ENCODE data around the gene SUPT20H. TPM values are rescaled to one million over a fixed set of nuclear protein-coding genes. Genes with fewer than 3 reads are reported as not detected.

Gene SUPT20H
- total and polyA plus RNA-seq, 10 of the 15 experiments (the other 5 are each of a cell fraction or from before 2014, with no cell fraction given): 12.3 to 69.8 (median 47.5) TPM

DNA sequence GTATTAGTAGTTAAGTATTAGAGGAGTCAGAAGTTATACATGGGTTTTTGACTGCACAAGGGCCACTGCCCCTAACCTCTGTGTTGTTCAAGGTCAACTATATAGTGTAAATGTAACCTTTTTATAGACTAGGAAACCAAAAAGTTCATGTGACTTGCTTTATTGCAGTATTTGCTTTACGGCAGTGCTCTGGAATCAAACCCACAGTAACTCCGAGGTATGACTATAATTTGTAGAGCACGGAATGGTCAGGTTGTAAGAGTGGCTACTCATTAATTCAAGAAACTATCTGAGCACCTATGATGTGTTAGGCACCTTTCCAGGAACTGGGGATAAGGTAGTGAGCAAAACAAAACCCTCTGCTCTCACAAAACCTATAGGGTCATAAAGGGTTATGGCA, 22.2 kb downstream of the SUPT20H start:
- ChIA-PET CTCF (interaction anchor here (0.7 to 0.9 kb wide), 2 partner anchors 10 to 64 kb away, joined by 3 read pairs; no protein-coding TSS in a partner anchor), POLR2A (interaction anchor here (0.6 to 0.7 kb wide), 2 partner anchors 547 to 698 kb away, joined by 3 read pairs; no protein-coding TSS in a partner anchor), SMC1A (ENCODE audit: uncharacterized antibody, unreplicated experiment) (no interaction called here), RAD21 (ENCODE audit: unreplicated experiment) (no interaction called here)
- no peak overlapping the region for H3K9ac ChIP-seq (ENCODE audit: control insufficient read depth, insufficient read depth, low read length)
- no peak for DNase-seq (ENCODE audit: low read depth, low spot score)
- H3K9me3 ChIP-seq (replicated peaks; ENCODE audit: control insufficient read depth, insufficient read depth, low read length): no peaks in the 10 kb centered on the region
- TF ChIP-seq ZNF384 (IDR thresholded peaks at IDR 0.05; ENCODE audit: borderline replicate concordance, low read depth, low read length): no peak
- TF ChIP-seq, protein P1, sequence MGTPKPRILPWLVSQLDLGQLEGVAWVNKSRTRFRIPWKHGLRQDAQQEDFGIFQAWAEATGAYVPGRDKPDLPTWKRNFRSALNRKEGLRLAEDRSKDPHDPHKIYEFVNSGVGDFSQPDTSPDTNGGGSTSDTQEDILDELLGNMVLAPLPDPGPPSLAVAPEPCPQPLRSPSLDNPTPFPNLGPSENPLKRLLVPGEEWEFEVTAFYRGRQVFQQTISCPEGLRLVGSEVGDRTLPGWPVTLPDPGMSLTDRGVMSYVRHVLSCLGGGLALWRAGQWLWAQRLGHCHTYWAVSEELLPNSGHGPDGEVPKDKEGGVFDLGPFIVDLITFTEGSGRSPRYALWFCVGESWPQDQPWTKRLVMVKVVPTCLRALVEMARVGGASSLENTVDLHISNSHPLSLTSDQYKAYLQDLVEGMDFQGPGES (IDR thresholded peaks at IDR 0.05): no peak
- no peak for TF ChIP-seq RFX5 (IDR thresholded peaks at IDR 0.05; ENCODE audit: low read depth, low read length)
- TF ChIP-seq RELA (IDR thresholded peaks at IDR 0.05; ENCODE audit: borderline replicate concordance, partially characterized antibody): no peak
- no peak for TF ChIP-seq HDAC2 (IDR thresholded peaks at IDR 0.05)
- H3K27ac ChIP-seq (ENCODE audit: control insufficient read depth, insufficient read depth): no peak overlapping the region
- no peaks in the 10 kb centered on the region for H3K27me3 ChIP-seq (replicated peaks in 1 of 2; ENCODE audit: control insufficient read depth in 2 of 2, insufficient read depth in 2 of 2, low read length in 1 of 2)
- FAIRE-seq: no peak
- BruUV-seq (replicated peaks): no TSS peak
- no peak overlapping the region for H3K4me3 ChIP-seq
- H3K36me3 ChIP-seq (ENCODE audit: control insufficient read depth in 2 of 2, insufficient read depth in 2 of 2, low read length in 1 of 2): peaks cover 0 to 29% of the 10 kb centered on the region in 2 experiments; a peak in 2 of 4 replicates
- in situ Hi-C loops (cut with MboI) (no loop called here), intact Hi-C loops (cut with micrococcal nuclease; ENCODE audit: unreplicated experiment) (no loop called here)
- H4K20me1 ChIP-seq (ENCODE audit: control insufficient read depth, insufficient read depth): no peaks in the 10 kb centered on the region
- no peak for ATAC-seq
- no peak overlapping the region for H2AFZ ChIP-seq (ENCODE audit: control insufficient read depth, low read depth, low read length)
- H3K79me2 ChIP-seq (ENCODE audit: control insufficient read depth, insufficient read depth, low read length): no peaks in the 10 kb centered on the region
- H3K4me2 ChIP-seq (ENCODE audit: control insufficient read depth, insufficient read depth): no peak overlapping the region
- WGBS (ENCODE audit: insufficient coverage, insufficient replicate concordance, low lambda C conversion rate, missing lambda C conversion rate): 94% methylated on average over 3 of the region's 3 CpGs
- no peaks in the 10 kb centered on the region for H3K4me1 ChIP-seq (ENCODE audit: control insufficient read depth, insufficient read depth, low read length)

- POLR2A ChIA-PET: no interaction called here
These were observed 29.9 kb downstream of the SUPT20H start for GRCh38 chr13:37029617-37030016.

More at GRCh38 chr13:37029617-37030016, 29.9 kb downstream of the SUPT20H start:
- Histone ChIP-seq H3K4me3 (no peak overlapping the region), H3K27ac (ENCODE audit: control insufficient read depth, insufficient read depth) (no peak overlapping the region), H4K20me1 (ENCODE audit: control insufficient read depth, insufficient read depth) (no peaks in the 10 kb centered on the region), H3K79me2 (ENCODE audit: control insufficient read depth, insufficient read depth, low read length) (no peaks in the 10 kb centered on the region), H3K9ac (ENCODE audit: control insufficient read depth, insufficient read depth, low read length) (no peak overlapping the region), H3K36me3 (ENCODE audit: control insufficient read depth in 2 of 2, insufficient read depth in 2 of 2, low read length in 1 of 2) (peaks cover 0 to 16% of the 10 kb centered on the region in 2 experiments; a peak in 3 of 4 replicates), H3K27me3 (replicated peaks in 1 of 2; ENCODE audit: control insufficient read depth in 2 of 2, insufficient read depth in 2 of 2, low read length in 1 of 2) (no peaks in the 10 kb centered on the region), H2AFZ (ENCODE audit: control insufficient read depth, low read depth, low read length) (no peak overlapping the region), H3K4me1 (ENCODE audit: control insufficient read depth, insufficient read depth, low read length) (no peaks in the 10 kb centered on the region), H3K9me3 (replicated peaks; ENCODE audit: control insufficient read depth, insufficient read depth, low read length) (no peaks in the 10 kb centered on the region), H3K4me2 (ENCODE audit: control insufficient read depth, insufficient read depth) (no peak overlapping the region)
- BruUV-seq (replicated peaks): no TSS peak
- TF ChIP-seq RUNX3 (IDR thresholded peaks at IDR 0.05; ENCODE audit: low read length): no peak
- TF ChIP-seq HSF1 (IDR thresholded peaks at IDR 0.05; ENCODE audit: low read depth, low read length): no peak
- no peak for TF ChIP-seq ATF7 (IDR thresholded peaks at IDR 0.05; ENCODE audit: low read depth)
- in situ Hi-C loops (cut with MboI): no loop called here
- CTCF ChIA-PET: no interaction called here
- intact Hi-C loops (cut with micrococcal nuclease; ENCODE audit: unreplicated experiment): no loop called here
- no peak for FAIRE-seq
- RAD21 ChIA-PET (ENCODE audit: unreplicated experiment): no interaction called here
- WGBS (ENCODE audit: insufficient coverage, insufficient replicate concordance, low lambda C conversion rate, missing lambda C conversion rate): 98% methylated on average over 4 of the region's 4 CpGs
- ATAC-seq: no peak
- DNase-seq (ENCODE audit: low read depth, low spot score): no peak
- SMC1A ChIA-PET (ENCODE audit: uncharacterized antibody, unreplicated experiment): interaction anchor here (1.3 kb wide), 1 partner anchor 12 kb away, joined by 4 read pairs; no protein-coding TSS in a partner anchor

Data from GM12878 (cell line).